Measurements from ENCODE around the gene SLC31A1. TPM values are rescaled to one million over a fixed set of nuclear protein-coding genes. Genes with fewer than 3 reads are reported as not detected.

The SLC31A1 gene
- total and polyA plus RNA-seq, 2 of the 13 experiments (the other 11 are each of a cell fraction or from before 2014, with no cell fraction given), result 62.9 to 70.0 TPM

GRCh38 chr9:113221003-113221799, at the start of gene SLC31A1, which contains the start of gene FKBP15 (continued):
- TF ChIP-seq TFDP2 (CRISPR knock-in tag; IDR thresholded peaks at IDR 0.05) (peak; percentile 63; the same call in 1 of the 2 replicates), HNF4G (IDR thresholded peaks at IDR 0.05; ENCODE audit: borderline replicate concordance, low read depth, low read length) (peak; percentile 68; the same call in 1 of the 2 replicates), HNF4G (CRISPR knock-in tag; IDR thresholded peaks at IDR 0.05; ENCODE audit: borderline replicate concordance, low read depth) (no peak; the same call in 1 of the 2 replicates), ZBTB49 (CRISPR knock-in tag; IDR thresholded peaks at IDR 0.05; ENCODE audit: borderline replicate concordance) (no peak), U2AF2 (IDR thresholded peaks at IDR 0.05; ENCODE audit: low read depth, low read length) (no peak), ZC3H13 (CRISPR knock-in tag; IDR thresholded peaks at IDR 0.05) (0 out of 2 replicates have a peak, but pooled peaks have one; percentile 75), ARID2 (CRISPR knock-in tag; IDR thresholded peaks at IDR 0.05; ENCODE audit: borderline replicate concordance) (0 out of 2 replicates have a peak, but pooled peaks have one; percentile 47), ZNF839 (CRISPR knock-in tag; IDR thresholded peaks at IDR 0.05; ENCODE audit: borderline replicate concordance) (no peak; the same call in 1 of the 2 replicates), ZSCAN29 (CRISPR knock-in tag; conservative IDR thresholded peaks at IDR 0.05) (0 out of 2 replicates have a peak, but pooled peaks have one; percentile 13), ZFP36L2 (CRISPR knock-in tag; IDR thresholded peaks at IDR 0.05) (no peak), IRF1 (CRISPR knock-in tag; IDR thresholded peaks at IDR 0.05; ENCODE audit: low read depth) (no peak), ZNF224 (CRISPR knock-in tag; IDR thresholded peaks at IDR 0.05) (no peak), MATR3 (CRISPR knock-in tag; IDR thresholded peaks at IDR 0.05) (no peak), DRAP1 (CRISPR knock-in tag; IDR thresholded peaks at IDR 0.05) (peak; percentile 80), SOX5 (CRISPR knock-in tag; IDR thresholded peaks at IDR 0.05; ENCODE audit: borderline replicate concordance) (peak; percentile 27; the same call in 1 of the 2 replicates), ZNF576 (CRISPR knock-in tag; IDR thresholded peaks at IDR 0.05) (no peak), PHB2 (IDR thresholded peaks at IDR 0.05; ENCODE audit: partially characterized antibody) (no peak), IRX3 (CRISPR knock-in tag; IDR thresholded peaks at IDR 0.05; ENCODE audit: borderline replicate concordance, low read depth) (no peak), ZNF275 (CRISPR knock-in tag; IDR thresholded peaks at IDR 0.05; ENCODE audit: borderline replicate concordance) (peak; percentile 22; the same call in 1 of the 2 replicates), CTCF (CRISPR knock-in tag; IDR thresholded peaks at IDR 0.05) (no peak)

All from HepG2 (cell line).